Keratinocyte (primary cell): Measurements from ENCODE around the gene IL32.
A peak's percentile ranks its signal among the peaks of the same experiment; 100 is the strongest.

ENCODE experiments used
- CTCF ChIP-seq, 3 experiments: IDR thresholded peaks in 1 of 3; conservative IDR thresholded peaks in 1 of 3; optimal IDR thresholded peaks in 1 of 3; 2 replicates in 2 of 3; 3 replicates in 1 of 3; pipeline versions ENCODE3 to v1.5.1; 2011; ENCODE audit warnings: low read length in 3 of 3, mild to moderate bottlenecking in 3 of 3, moderate library complexity in 2 of 3, control low read depth in 1 of 3, inconsistent platforms in 1 of 3; ENCODE audit not compliant: insufficient read depth in 2 of 3; ENCODE audit errors: extremely low read depth in 1 of 3
- EZH2 ChIP-seq: IDR thresholded peaks from one replicate; pipeline ENCODE4 v1.6.1; 2012; ENCODE audit warnings: inconsistent platforms, mild to moderate bottlenecking, low read length, moderate library complexity

DNA sequence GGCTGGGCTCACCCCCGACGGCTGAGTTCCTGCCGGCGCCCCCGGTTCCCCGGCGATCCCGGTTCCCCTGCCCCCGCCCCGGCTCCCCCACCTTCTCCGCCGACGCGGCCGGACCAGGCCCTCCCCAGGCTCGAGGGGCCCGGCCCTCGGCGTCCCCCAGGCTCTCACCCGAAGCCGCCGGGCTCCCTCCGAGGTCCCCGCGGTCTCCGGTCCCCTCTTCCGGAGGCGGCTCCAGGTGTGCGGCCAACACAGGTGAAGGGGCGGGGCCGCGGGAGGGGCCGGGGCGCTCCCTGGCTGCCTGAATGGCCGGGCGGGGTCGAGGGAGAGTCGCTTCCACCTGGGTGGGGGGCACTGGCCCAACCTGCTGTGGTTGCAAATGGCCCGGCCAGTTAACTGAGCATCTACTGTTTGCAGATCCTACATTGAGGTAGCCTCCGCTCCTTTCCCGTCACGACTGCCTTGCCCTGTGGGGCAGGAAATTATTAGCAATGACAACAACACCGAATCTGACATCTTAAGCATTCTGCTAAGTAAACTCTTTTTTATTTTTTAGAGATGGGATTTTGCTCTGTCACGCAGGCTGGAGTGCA lies 28.6 kb upstream of the IL32 start, which contains the start of gene BICDL2:
- TF ChIP-seq EZH2 (peak; percentile 61), CTCF (optimal IDR thresholded peaks at IDR 0.05 in 1 of 3, IDR thresholded peaks at IDR 0.05 in 1 of 3, conservative IDR thresholded peaks at IDR 0.05 in 1 of 3; ENCODE audit: extremely low read depth in 1 of 3, insufficient read depth in 2 of 3, low read length in 3 of 3) (no peak)
